Stomach smooth muscle (tissue), 2 donors: ENCODE data around the gene TBC1D1.

Experiments used
- H3K27ac ChIP-seq: one replicate; pipeline ENCODE4 v1.7.0; 2013; ENCODE audit warnings: mild to moderate bottlenecking, low read length, inconsistent platforms
- H3K27me3 ChIP-seq, 2 donors: one replicate each; pipeline ENCODE4 v1.7.0; 2013; ENCODE audit warnings: low read length in 2 of 2; ENCODE audit not compliant: insufficient read depth in 2 of 2, control insufficient read depth in 1 of 2
- H3K36me3 ChIP-seq, 2 donors: one replicate each; pipeline ENCODE4 v1.7.0; 2013; ENCODE audit warnings: low read length in 2 of 2; ENCODE audit not compliant: control insufficient read depth in 2 of 2, insufficient read depth in 2 of 2
- H3K4me1 ChIP-seq: one replicate; pipeline ENCODE4 v1.7.0; 2013; ENCODE audit warnings: low read length; ENCODE audit not compliant: control insufficient read depth, insufficient read depth
- H3K4me3 ChIP-seq, 2 donors: one replicate each; pipeline ENCODE4 v1.7.0; 2013; ENCODE audit warnings: low read length in 2 of 2
- H3K9ac ChIP-seq, 2 donors: one replicate each; pipeline ENCODE4 v1.7.0; 2013; ENCODE audit warnings: low read length in 2 of 2, mild to moderate bottlenecking in 1 of 2
- H3K9me3 ChIP-seq, 2 donors: one replicate each; pipeline ENCODE4 v1.7.0; 2013; ENCODE audit warnings: low read length in 2 of 2; ENCODE audit not compliant: control insufficient read depth in 2 of 2
- donor health status: healthy.
- donor health status: Pancreatic carcinoma.

Gene TBC1D1

GRCh38 chr4:38101563-38101962, 210.7 kb downstream of the TBC1D1 start:
- H3K27me3 ChIP-seq, result no peaks in the 10 kb centered on the region
- no peaks in the 10 kb centered on the region for H3K9me3 ChIP-seq
- no peak overlapping the region for H3K4me3 ChIP-seq
- H3K27ac ChIP-seq, result no peak overlapping the region
- H3K4me1 ChIP-seq, result peaks cover 16% of the 10 kb centered on the region
- no peak overlapping the region for H3K9ac ChIP-seq
- H3K36me3 ChIP-seq, result peaks cover 27 to 32% of the 10 kb centered on the region in 2 donors

- Histone ChIP-seq H3K27me3 (no peaks in the 10 kb centered on the region), H3K4me1 (peaks cover 22% of the 10 kb centered on the region), H3K27ac (no peak overlapping the region), H3K9ac (no peak overlapping the region), H3K36me3 (peaks cover 27 to 39% of the 10 kb centered on the region in 2 donors), H3K9me3 (no peaks in the 10 kb centered on the region), H3K4me3 (no peak overlapping the region)
Observed at GRCh38 chr4:38102957-38103588, 212.2 kb downstream of the TBC1D1 start.

GRCh38 chr4:38105475-38106220, 214.8 kb downstream of the TBC1D1 start:
- H3K4me3 ChIP-seq, result no peak overlapping the region
- H3K4me1 ChIP-seq, result peaks cover 12% of the 10 kb centered on the region
- H3K9ac ChIP-seq, result no peak overlapping the region
- H3K36me3 ChIP-seq, result peaks cover 26 to 53% of the 10 kb centered on the region in 2 donors
- no peaks in the 10 kb centered on the region for H3K9me3 ChIP-seq
- H3K27ac ChIP-seq, result no peak overlapping the region
- no peaks in the 10 kb centered on the region for H3K27me3 ChIP-seq

- H3K27me3 ChIP-seq, result no peaks in the 10 kb centered on the region
- H3K27ac ChIP-seq, result no peak overlapping the region
- no peak overlapping the region for H3K9ac ChIP-seq
- peaks cover 26 to 53% of the 10 kb centered on the region in 2 donors for H3K36me3 ChIP-seq
- no peaks in the 10 kb centered on the region for H3K9me3 ChIP-seq
- peaks cover 12% of the 10 kb centered on the region for H3K4me1 ChIP-seq
- H3K4me3 ChIP-seq, result no peak overlapping the region
Observed at GRCh38 chr4:38106311-38106710, 215.4 kb downstream of the TBC1D1 start.

- Histone ChIP-seq H3K36me3 (peaks cover 26 to 50% of the 10 kb centered on the region in 2 donors), H3K4me3 (no peak overlapping the region), H3K9me3 (no peaks in the 10 kb centered on the region), H3K4me1 (peaks cover 17% of the 10 kb centered on the region), H3K27me3 (no peaks in the 10 kb centered on the region), H3K27ac (peak overlapping the region; percentile 31), H3K9ac (no peak overlapping the region)
Observed at GRCh38 chr4:38106886-38107514, 216.1 kb downstream of the TBC1D1 start.

- Histone ChIP-seq H3K4me1 (peaks cover 25% of the 10 kb centered on the region), H3K9ac (no peak overlapping the region), H3K27me3 (no peaks in the 10 kb centered on the region), H3K4me3 (no peak overlapping the region), H3K27ac (no peak overlapping the region), H3K9me3 (no peaks in the 10 kb centered on the region), H3K36me3 (peaks cover 23 to 45% of the 10 kb centered on the region in 2 donors)
Observed at GRCh38 chr4:38107818-38108217, 216.9 kb downstream of the TBC1D1 start.

GRCh38 chr4:38109370-38109769, 218.5 kb downstream of the TBC1D1 start:
- Histone ChIP-seq H3K36me3 (peaks cover 14 to 38% of the 10 kb centered on the region in 2 donors), H3K27me3 (no peaks in the 10 kb centered on the region), H3K4me3 (no peak overlapping the region), H3K4me1 (peaks cover 30% of the 10 kb centered on the region), H3K9ac (no peak overlapping the region), H3K27ac (no peak overlapping the region), H3K9me3 (no peaks in the 10 kb centered on the region)

- peaks cover 31% of the 10 kb centered on the region for H3K4me1 ChIP-seq
- H3K36me3 ChIP-seq, result peaks cover 13 to 37% of the 10 kb centered on the region in 2 donors
- H3K4me3 ChIP-seq, result no peak overlapping the region
- no peaks in the 10 kb centered on the region for H3K27me3 ChIP-seq
- no peaks in the 10 kb centered on the region for H3K9me3 ChIP-seq
- H3K27ac ChIP-seq, result no peak overlapping the region
- H3K9ac ChIP-seq, result no peak overlapping the region
Observed at GRCh38 chr4:38109896-38110295, 219.0 kb downstream of the TBC1D1 start.

GRCh38 chr4:38111024-38111423, 220.1 kb downstream of the TBC1D1 start:
- H3K27me3 ChIP-seq, result no peaks in the 10 kb centered on the region
- no peaks in the 10 kb centered on the region for H3K9me3 ChIP-seq
- peaks cover 30% of the 10 kb centered on the region for H3K4me1 ChIP-seq

GRCh38 chr4:38111717-38112116, 220.8 kb downstream of the TBC1D1 start:
- peaks cover 23% of the 10 kb centered on the region for H3K4me1 ChIP-seq
- H3K4me3 ChIP-seq, result no peak overlapping the region
- no peaks in the 10 kb centered on the region for H3K27me3 ChIP-seq
- H3K9ac ChIP-seq, result no peak overlapping the region
- H3K9me3 ChIP-seq, result no peaks in the 10 kb centered on the region
- H3K36me3 ChIP-seq, result peaks cover 16 to 38% of the 10 kb centered on the region in 2 donors
- no peak overlapping the region for H3K27ac ChIP-seq

More at GRCh38 chr4:38111024-38111423, 220.1 kb downstream of the TBC1D1 start:
- peaks cover 12 to 37% of the 10 kb centered on the region in 2 donors for H3K36me3 ChIP-seq
- no peak overlapping the region for H3K27ac ChIP-seq
- no peak overlapping the region for H3K4me3 ChIP-seq
- H3K9ac ChIP-seq, result no peak overlapping the region
